ENCODE results near the gene SDF2. TPM values are rescaled to one million over a fixed set of nuclear protein-coding genes. Genes with fewer than 3 reads are reported as not detected.

SDF2 gene
- total and polyA plus RNA-seq, 2 of the 4 experiments (the other 2 are of a cell fraction) = 76.0 to 81.7 TPM

GRCh38 chr17:28702752-28703150 is 41.0 kb upstream of the SDF2 start:
- no peak overlapping the region for H4K8ac ChIP-seq (ENCODE audit: low read depth in 2 of 2, low read length in 2 of 2)
- POLR2A ChIA-PET (ENCODE audit: unreplicated experiment) = no interaction called here
- DNase-seq = no peak
- no peak overlapping the region for H4K91ac ChIP-seq (ENCODE audit: insufficient read depth, low read depth, low read length)
- TF ChIP-seq BHLHE40 (IDR thresholded peaks at IDR 0.05; ENCODE audit: low read depth, low read length) (no peak), ELK1 (IDR thresholded peaks at IDR 0.05; ENCODE audit: borderline replicate concordance, low read depth, low read length) (no peak), CHD1 (IDR thresholded peaks at IDR 0.05; ENCODE audit: low read depth, low read length) (no peak), MAZ (IDR thresholded peaks at IDR 0.05; ENCODE audit: borderline replicate concordance, low read depth, low read length) (no peak), CTCF (conservative IDR thresholded peaks at IDR 0.05; ENCODE audit: low read depth, low read length) (no peak), MAFK (IDR thresholded peaks at IDR 0.05; ENCODE audit: low read depth, low read length) (no peak), MXI1 (IDR thresholded peaks at IDR 0.05; ENCODE audit: borderline replicate concordance, low read depth, low read length) (no peak), FOS (IDR thresholded peaks at IDR 0.05; ENCODE audit: low read depth, low read length) (no peak), RAD21 (IDR thresholded peaks at IDR 0.05; ENCODE audit: low read length) (no peak)
- no TSS peak for BruUV-seq (replicated peaks)
- H3K4me3 ChIP-seq (ENCODE audit: insufficient read depth, low read depth, low read length) = no peak overlapping the region
- no peak overlapping the region for H2AK9ac ChIP-seq (replicated peaks; ENCODE audit: low read depth, low read length, poor library complexity)
- in situ Hi-C loops (cut with MboI; ENCODE audit: low sequenced_read_pairs) = no loop called here
- H3K56ac ChIP-seq (ENCODE audit: extremely low read depth, insufficient read depth, low read length) = no peak overlapping the region
- H3K9ac ChIP-seq (ENCODE audit: low read depth, low read length) = no peak overlapping the region
- intact Hi-C loops (cut with micrococcal nuclease) = no loop called here
- H2BK5ac ChIP-seq (ENCODE audit: low read depth, low read length, poor library complexity, severe bottlenecking) = no peak overlapping the region
- no peaks in the 10 kb centered on the region for H3K9me3 ChIP-seq (ENCODE audit: control insufficient read depth, insufficient read depth, low read length)
- no peak overlapping the region for H2AFZ ChIP-seq (replicated peaks; ENCODE audit: low read length, poor library complexity)
- H4K20me1 ChIP-seq (ENCODE audit: insufficient read depth, low read length) = no peaks in the 10 kb centered on the region; the same call in 1 of the 2 replicates
- CTCF ChIA-PET = no interaction called here
- no CpG with 5 or more reads among the region's 3 CpGs for WGBS, 2 experiments (ENCODE audit: extremely low coverage in 2 of 2, insufficient read length in 1 of 2)
- no peak overlapping the region for H3K14ac ChIP-seq (replicated peaks; ENCODE audit: low read depth, low read length)
- H3K79me1 ChIP-seq (ENCODE audit: low read depth in 1 of 2, low read length in 2 of 2) = peaks cover 3% of the 10 kb centered on the region in 2 experiments; a peak in 1 of 4 replicates
- H3K18ac ChIP-seq (ENCODE audit: low read depth, low read length) = no peak overlapping the region
- no peak overlapping the region for H4K5ac ChIP-seq (ENCODE audit: low read depth, low read length)
- no peaks in the 10 kb centered on the region for H3K27me3 ChIP-seq (ENCODE audit: control insufficient read depth, insufficient read depth, low read length)
- H3K27ac ChIP-seq (ENCODE audit: insufficient read depth, low read length) = no peak overlapping the region
- no peak for ATAC-seq (ENCODE audit: low read depth)
- H3K4ac ChIP-seq (ENCODE audit: low read depth, low read length) = no peak overlapping the region
- H3K4me2 ChIP-seq (ENCODE audit: low read depth, low read length) = no peak overlapping the region
- no peak overlapping the region for H2AK5ac ChIP-seq (ENCODE audit: low read depth, low read length)
- no peak overlapping the region for H3K23ac ChIP-seq (ENCODE audit: low read depth, low read length)
- H3K9me1 ChIP-seq (ENCODE audit: insufficient read depth, low read length) = peaks cover 4% of the 10 kb centered on the region; the same call in 1 of the 2 replicates
- H3K4me1 ChIP-seq (ENCODE audit: control insufficient read depth, insufficient read depth, low read length) = no peaks in the 10 kb centered on the region
- H3K36me3 ChIP-seq (ENCODE audit: control insufficient read depth, insufficient read depth, low read length) = peaks cover 80% of the 10 kb centered on the region
- no peak overlapping the region for H2BK15ac ChIP-seq (ENCODE audit: low read depth, low read length)
- H2BK20ac ChIP-seq (ENCODE audit: low read depth, low read length) = no peak overlapping the region
- H2BK120ac ChIP-seq (ENCODE audit: low read depth, low read length) = no peak overlapping the region
- dilution Hi-C loops (cut with HindIII; ENCODE audit: low sequenced_read_pairs, unreplicated experiment) = no loop called here
